Measurements from ENCODE around the gene ATG10.
"Not testable (repeated sequence)": the region's sequence is repeated elsewhere in the genome, so short reads cannot be mapped to it uniquely, and the experiment has no call there.

The ATG10 gene

DNA sequence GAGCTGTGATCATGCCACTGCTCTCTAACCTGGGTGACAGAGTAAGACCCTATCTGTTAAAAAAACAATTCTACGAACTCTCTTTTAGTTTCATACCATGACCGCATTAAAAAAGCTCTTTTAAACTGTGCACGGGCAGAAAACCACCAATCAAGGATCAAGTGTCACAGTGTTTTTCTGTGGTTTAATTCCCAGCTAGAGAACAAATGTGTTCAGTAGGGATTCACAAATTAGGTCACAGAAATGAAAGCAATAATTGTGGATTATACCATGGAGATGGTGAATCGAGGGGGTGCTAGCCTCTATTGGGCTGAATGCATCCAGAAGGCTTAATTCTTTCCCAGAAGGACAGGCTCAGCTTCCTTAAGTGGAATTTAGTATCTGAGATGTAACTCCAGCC, 79.1 kb downstream of the ATG10 start:
- WGBS, 2 experiments (ENCODE audit: insufficient coverage in 2 of 2) = 90 to 97% methylated on average over 3 to 4 of the region's 4 CpGs
- no peak overlapping the region for H3K4me3 ChIP-seq (ENCODE audit: extremely low read depth, insufficient read depth, low read length, poor library complexity, severe bottlenecking)
- no peaks in the 10 kb centered on the region for H3K9me3 ChIP-seq (ENCODE audit: control insufficient read depth, low read length)
- no peaks in the 10 kb centered on the region for H3K36me3 ChIP-seq (ENCODE audit: control insufficient read depth, insufficient read depth, low read length)
- H3K4me1 ChIP-seq (ENCODE audit: control insufficient read depth, insufficient read depth, low read length, poor library complexity, severe bottlenecking) = no peaks in the 10 kb centered on the region
- no peak overlapping the region for H3K27ac ChIP-seq (ENCODE audit: low read depth, low read length, severe bottlenecking)

DNA sequence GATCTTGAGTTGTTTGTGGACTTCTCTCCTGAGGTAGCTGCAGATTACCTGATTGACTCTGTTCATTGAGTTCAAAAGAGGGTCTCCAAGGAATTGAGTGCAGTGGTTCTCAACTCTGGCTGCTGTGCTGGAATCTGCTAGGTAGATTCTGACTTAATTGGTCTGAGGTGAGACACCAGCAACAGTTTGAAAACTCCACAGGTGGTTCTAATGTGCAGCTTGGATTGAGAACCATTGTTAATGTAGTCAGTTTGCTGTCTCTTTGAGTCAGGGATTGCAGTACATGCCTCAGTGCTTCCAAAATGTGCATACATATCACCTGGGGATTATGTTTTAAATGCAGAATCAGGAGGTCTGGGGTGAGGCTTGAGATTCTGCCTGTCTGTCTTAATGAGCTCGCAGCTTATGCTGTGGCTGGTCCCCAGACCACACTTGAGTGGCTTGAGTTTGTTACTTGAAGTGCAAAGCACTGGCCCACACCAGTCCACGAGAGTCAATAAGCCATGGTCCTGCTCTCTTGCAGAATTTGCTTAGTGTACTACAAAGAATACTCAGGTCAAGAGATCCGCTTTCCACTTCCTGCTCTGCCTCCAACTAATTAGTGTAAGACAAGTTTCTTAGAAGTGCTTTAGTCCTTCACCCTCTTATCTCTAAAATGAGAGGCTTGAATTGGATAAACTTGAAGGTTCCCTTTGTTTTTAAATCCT, 82.3 kb downstream of the ATG10 start:
- Histone ChIP-seq H3K27ac (ENCODE audit: low read depth, low read length, severe bottlenecking) (peak overlapping the region; percentile 8), H3K9me3 (ENCODE audit: control insufficient read depth, low read length) (no peaks in the 10 kb centered on the region), H3K36me3 (ENCODE audit: control insufficient read depth, insufficient read depth, low read length) (no peaks in the 10 kb centered on the region), H3K4me1 (ENCODE audit: control insufficient read depth, insufficient read depth, low read length, poor library complexity, severe bottlenecking) (no peaks in the 10 kb centered on the region), H3K4me3 (ENCODE audit: extremely low read depth, insufficient read depth, low read length, poor library complexity, severe bottlenecking) (no peak overlapping the region)
- 93 to 100% methylated on average over 2 to 3 of the region's 3 CpGs for WGBS, 2 experiments (ENCODE audit: insufficient coverage in 2 of 2)

DNA sequence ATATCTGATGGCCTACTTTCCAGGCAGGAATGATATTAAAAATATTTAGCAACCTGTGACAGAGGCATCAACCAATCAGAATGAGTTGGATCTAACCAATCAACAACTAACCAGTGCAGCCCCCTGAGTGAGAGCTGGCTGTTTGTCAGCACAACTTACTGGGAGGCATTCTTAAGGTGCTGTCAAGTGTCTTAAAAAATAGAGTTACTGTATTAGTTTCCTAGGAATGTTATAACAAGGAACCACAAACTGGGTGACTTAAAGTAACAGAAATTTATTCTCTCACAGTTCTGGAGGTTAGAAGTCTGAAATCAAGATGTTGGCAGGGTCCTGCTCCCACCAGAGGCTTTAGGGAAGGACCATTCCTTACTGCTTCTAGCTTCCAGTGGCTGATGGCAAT, 85.2 kb downstream of the ATG10 start:
- Histone ChIP-seq H3K4me1 (ENCODE audit: control insufficient read depth, insufficient read depth, low read length, poor library complexity, severe bottlenecking) (no peaks in the 10 kb centered on the region), H3K36me3 (ENCODE audit: control insufficient read depth, insufficient read depth, low read length) (no peaks in the 10 kb centered on the region), H3K9me3 (ENCODE audit: control insufficient read depth, low read length) (no peaks in the 10 kb centered on the region), H3K27ac (ENCODE audit: low read depth, low read length, severe bottlenecking) (no peak overlapping the region), H3K4me3 (ENCODE audit: extremely low read depth, insufficient read depth, low read length, poor library complexity, severe bottlenecking) (no peak overlapping the region)

DNA sequence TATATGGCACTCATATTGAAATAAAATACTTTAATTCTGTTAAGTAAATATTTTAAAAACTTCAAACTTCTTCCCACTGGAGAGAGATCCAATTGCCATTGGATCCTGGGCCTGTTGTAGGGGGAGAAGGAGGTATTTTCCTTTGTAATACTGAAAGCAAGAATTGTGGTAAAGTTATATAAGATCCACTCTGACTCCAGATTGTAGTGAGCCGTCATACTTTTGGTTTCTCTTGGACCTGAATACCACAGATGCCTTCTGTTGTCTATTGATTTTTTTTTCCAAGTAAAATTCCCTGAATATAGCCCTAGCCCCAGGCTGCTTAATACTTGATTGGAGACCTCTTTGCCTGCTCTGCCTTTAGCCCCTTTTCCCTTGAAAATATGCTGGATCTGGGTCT, 86.9 kb downstream of the ATG10 start:
- Histone ChIP-seq H3K36me3 (ENCODE audit: control insufficient read depth, insufficient read depth, low read length) (no peaks in the 10 kb centered on the region), H3K4me1 (ENCODE audit: control insufficient read depth, insufficient read depth, low read length, poor library complexity, severe bottlenecking) (no peaks in the 10 kb centered on the region), H3K9me3 (ENCODE audit: control insufficient read depth, low read length) (no peaks in the 10 kb centered on the region), H3K27ac (ENCODE audit: low read depth, low read length, severe bottlenecking) (no peak overlapping the region), H3K4me3 (ENCODE audit: extremely low read depth, insufficient read depth, low read length, poor library complexity, severe bottlenecking) (no peak overlapping the region)
- no CpG with 5 or more reads among the region's 1 CpG for WGBS, 2 experiments (ENCODE audit: insufficient coverage in 2 of 2)

DNA sequence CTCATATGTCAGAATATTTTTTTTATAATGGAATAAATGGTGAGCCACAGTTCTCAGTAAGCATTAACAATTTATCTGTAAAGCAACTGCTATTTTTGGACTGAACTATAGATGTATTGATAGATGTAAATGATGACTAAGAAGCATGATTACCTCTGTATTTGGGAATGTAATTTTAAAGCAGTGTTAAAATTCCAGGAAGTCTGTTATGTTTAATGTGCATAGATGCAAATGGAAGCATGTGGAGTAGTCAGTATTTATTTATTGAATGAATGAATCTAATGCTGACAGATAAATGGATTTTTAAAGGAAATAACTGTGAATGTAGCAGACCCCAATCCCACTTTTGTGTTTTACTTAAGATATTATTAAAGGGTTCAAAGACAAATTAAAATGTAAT, 95.0 kb downstream of the ATG10 start:
- Histone ChIP-seq H3K4me1 (ENCODE audit: control insufficient read depth, insufficient read depth, low read length, poor library complexity, severe bottlenecking) (no peaks in the 10 kb centered on the region), H3K9me3 (ENCODE audit: control insufficient read depth, low read length) (no peaks in the 10 kb centered on the region), H3K4me3 (ENCODE audit: extremely low read depth, insufficient read depth, low read length, poor library complexity, severe bottlenecking) (no peak overlapping the region), H3K36me3 (ENCODE audit: control insufficient read depth, insufficient read depth, low read length) (no peaks in the 10 kb centered on the region), H3K27ac (ENCODE audit: low read depth, low read length, severe bottlenecking) (no peak overlapping the region)

DNA sequence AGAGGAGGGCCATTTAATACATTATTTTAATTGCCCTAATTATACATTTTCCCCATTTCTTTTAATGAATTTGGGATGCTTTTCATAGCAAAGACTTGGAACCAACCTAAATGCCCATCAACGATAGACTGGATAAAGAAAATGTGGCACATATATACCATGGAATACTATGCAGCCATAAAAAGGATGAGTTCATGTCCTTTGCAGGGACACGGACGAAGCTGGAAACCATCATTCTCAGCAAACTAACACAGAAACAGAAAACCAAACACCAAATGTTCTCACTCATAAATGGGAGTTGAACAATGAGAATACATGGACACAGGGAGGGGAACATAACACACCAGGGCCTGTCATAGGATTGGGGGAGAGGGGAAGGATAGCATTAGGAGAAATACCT, 96.2 kb downstream of the ATG10 start:
- H3K4me3 ChIP-seq (ENCODE audit: extremely low read depth, insufficient read depth, low read length, poor library complexity, severe bottlenecking); H3K27ac ChIP-seq (ENCODE audit: low read depth, low read length, severe bottlenecking); H3K36me3 ChIP-seq (ENCODE audit: control insufficient read depth, insufficient read depth, low read length); H3K4me1 ChIP-seq (ENCODE audit: control insufficient read depth, insufficient read depth, low read length, poor library complexity, severe bottlenecking); H3K9me3 ChIP-seq (ENCODE audit: control insufficient read depth, low read length): not testable (repeated sequence)
- WGBS, 2 experiments (ENCODE audit: insufficient coverage in 2 of 2) = no CpG with 5 or more reads among the region's 3 CpGs

DNA sequence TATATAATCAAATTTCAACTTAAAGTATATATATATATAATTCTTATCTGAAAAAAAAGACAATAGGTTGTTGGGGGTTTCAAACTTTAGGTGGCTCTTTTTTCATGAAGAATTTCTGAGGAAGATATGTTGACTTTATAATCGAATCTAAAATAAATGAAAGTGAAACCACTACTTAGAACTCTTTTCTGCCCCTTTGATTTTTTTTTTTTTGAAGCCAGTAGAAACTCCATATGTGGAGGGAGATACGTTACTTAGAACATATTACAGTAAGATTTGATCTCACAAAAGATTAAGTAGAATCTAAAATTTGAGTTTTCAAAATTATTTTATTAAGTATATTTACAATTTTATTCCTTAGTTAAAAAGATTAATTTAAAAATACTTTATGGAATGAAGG, 96.9 kb downstream of the ATG10 start:
- Histone ChIP-seq H3K9me3 (ENCODE audit: control insufficient read depth, low read length) (no peaks in the 10 kb centered on the region), H3K36me3 (ENCODE audit: control insufficient read depth, insufficient read depth, low read length) (no peaks in the 10 kb centered on the region), H3K27ac (ENCODE audit: low read depth, low read length, severe bottlenecking) (no peak overlapping the region), H3K4me1 (ENCODE audit: control insufficient read depth, insufficient read depth, low read length, poor library complexity, severe bottlenecking) (no peaks in the 10 kb centered on the region), H3K4me3 (ENCODE audit: extremely low read depth, insufficient read depth, low read length, poor library complexity, severe bottlenecking) (no peak overlapping the region)
- no CpG with 5 or more reads among the region's 2 CpGs for WGBS, 2 experiments (ENCODE audit: insufficient coverage in 2 of 2)

DNA sequence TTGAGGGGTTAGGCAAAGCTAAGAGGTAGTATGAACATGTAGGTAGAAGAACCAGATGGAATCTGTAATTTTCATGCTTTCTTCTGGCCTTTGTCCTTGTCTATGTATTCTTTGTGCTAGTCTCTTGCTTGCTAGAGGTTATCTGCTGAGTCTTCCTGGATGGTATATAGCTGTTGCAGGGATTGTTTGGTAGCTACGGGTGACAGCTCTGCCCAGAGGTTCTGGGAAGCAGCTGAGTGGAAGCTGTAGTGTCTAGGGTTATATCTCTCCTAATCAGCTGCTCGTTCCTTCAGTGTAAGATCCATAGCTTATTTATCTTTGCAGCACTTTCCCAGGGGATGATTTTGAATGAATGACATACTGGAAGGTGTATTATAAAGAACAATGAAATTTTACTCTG, 100.3 kb downstream of the ATG10 start:
- H3K4me1 ChIP-seq (ENCODE audit: control insufficient read depth, insufficient read depth, low read length, poor library complexity, severe bottlenecking) = no peaks in the 10 kb centered on the region
- WGBS, 2 experiments (ENCODE audit: insufficient coverage in 2 of 2) = 67 to 100% methylated on average over 1 of the region's 2 CpGs
- H3K36me3 ChIP-seq (ENCODE audit: control insufficient read depth, insufficient read depth, low read length) = no peaks in the 10 kb centered on the region
- H3K9me3 ChIP-seq (ENCODE audit: control insufficient read depth, low read length) = no peaks in the 10 kb centered on the region
- no peak overlapping the region for H3K4me3 ChIP-seq (ENCODE audit: extremely low read depth, insufficient read depth, low read length, poor library complexity, severe bottlenecking)
- H3K27ac ChIP-seq (ENCODE audit: low read depth, low read length, severe bottlenecking) = no peak overlapping the region

DNA sequence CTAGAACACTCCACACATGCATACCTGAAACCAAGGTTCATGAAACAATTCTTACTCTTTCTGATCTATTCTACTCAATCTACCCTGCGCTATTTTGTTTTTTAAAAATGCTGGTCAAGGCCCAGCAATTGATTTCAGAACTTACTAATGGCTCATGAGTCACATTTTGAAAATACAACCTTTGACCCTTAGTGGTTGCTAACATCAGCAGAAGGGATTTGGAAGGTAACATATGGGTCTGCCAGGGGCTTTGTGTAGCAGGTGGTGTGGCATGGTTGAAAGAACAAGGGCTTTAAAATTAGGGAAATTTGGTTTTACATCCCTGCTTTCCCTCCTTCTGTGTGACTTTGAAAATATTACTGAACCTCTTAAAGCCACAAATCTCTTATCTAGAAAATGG, 101.4 kb downstream of the ATG10 start:
- H3K27ac ChIP-seq (ENCODE audit: low read depth, low read length, severe bottlenecking) = no peak overlapping the region
- H3K4me1 ChIP-seq (ENCODE audit: control insufficient read depth, insufficient read depth, low read length, poor library complexity, severe bottlenecking) = no peaks in the 10 kb centered on the region
- H3K4me3 ChIP-seq (ENCODE audit: extremely low read depth, insufficient read depth, low read length, poor library complexity, severe bottlenecking) = no peak overlapping the region
- WGBS, 2 experiments (ENCODE audit: insufficient coverage in 2 of 2) = 100% methylated on average over 1 of the region's 1 CpG
- no peaks in the 10 kb centered on the region for H3K36me3 ChIP-seq (ENCODE audit: control insufficient read depth, insufficient read depth, low read length)
- no peaks in the 10 kb centered on the region for H3K9me3 ChIP-seq (ENCODE audit: control insufficient read depth, low read length)

DNA sequence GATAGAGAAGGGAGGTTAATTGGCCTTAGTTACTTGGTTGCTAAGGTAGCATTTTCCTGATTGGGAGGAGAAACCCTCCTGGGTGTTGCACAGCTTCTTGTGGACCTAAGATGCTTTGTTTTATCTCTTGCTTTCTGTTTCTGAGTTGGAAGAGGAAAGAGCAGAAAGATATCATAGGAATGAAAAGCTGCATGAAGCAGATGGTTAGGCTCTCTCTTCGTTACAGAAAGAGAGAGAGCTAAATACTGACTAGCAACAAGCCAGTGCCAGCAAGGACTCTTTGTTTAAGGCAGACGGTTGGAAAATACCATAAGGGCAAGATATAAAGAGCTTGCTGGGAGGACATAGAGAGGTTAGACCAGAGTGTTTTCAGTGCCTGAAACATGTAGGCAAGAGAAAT, 103.1 kb downstream of the ATG10 start:
- 68 to 81% methylated on average over 2 of the region's 2 CpGs for WGBS, 2 experiments (ENCODE audit: insufficient coverage in 2 of 2)
- no peaks in the 10 kb centered on the region for H3K9me3 ChIP-seq (ENCODE audit: control insufficient read depth, low read length)
- H3K4me3 ChIP-seq (ENCODE audit: extremely low read depth, insufficient read depth, low read length, poor library complexity, severe bottlenecking) = no peak overlapping the region
- no peaks in the 10 kb centered on the region for H3K36me3 ChIP-seq (ENCODE audit: control insufficient read depth, insufficient read depth, low read length)
- H3K4me1 ChIP-seq (ENCODE audit: control insufficient read depth, insufficient read depth, low read length, poor library complexity, severe bottlenecking) = no peaks in the 10 kb centered on the region
- H3K27ac ChIP-seq (ENCODE audit: low read depth, low read length, severe bottlenecking) = no peak overlapping the region

DNA sequence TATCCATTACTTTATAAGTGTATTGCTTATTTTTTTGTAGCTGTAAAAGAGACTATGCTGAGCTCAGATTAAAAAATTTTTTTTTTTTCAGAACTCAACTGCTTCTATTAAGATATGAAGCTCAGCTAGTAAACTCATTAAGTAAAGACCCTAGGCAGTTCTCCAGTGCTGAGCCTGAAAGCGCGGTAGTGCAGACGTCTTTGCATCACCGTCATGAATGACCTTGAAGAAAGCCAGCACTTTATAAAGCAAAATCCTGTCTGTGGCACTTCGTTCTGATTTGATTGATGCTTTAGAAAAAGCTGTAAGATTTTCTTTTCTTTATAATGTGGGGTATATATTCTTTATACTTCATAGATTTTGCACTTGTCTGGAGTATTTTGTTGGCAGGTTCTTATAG, 105.7 kb downstream of the ATG10 start:
- no peak overlapping the region for H3K27ac ChIP-seq (ENCODE audit: low read depth, low read length, severe bottlenecking)
- WGBS, 2 experiments (ENCODE audit: insufficient coverage in 2 of 2) = 94 to 100% methylated on average over 4 of the region's 5 CpGs
- no peaks in the 10 kb centered on the region for H3K36me3 ChIP-seq (ENCODE audit: control insufficient read depth, insufficient read depth, low read length)
- no peaks in the 10 kb centered on the region for H3K4me1 ChIP-seq (ENCODE audit: control insufficient read depth, insufficient read depth, low read length, poor library complexity, severe bottlenecking)
- no peak overlapping the region for H3K4me3 ChIP-seq (ENCODE audit: extremely low read depth, insufficient read depth, low read length, poor library complexity, severe bottlenecking)
- no peaks in the 10 kb centered on the region for H3K9me3 ChIP-seq (ENCODE audit: control insufficient read depth, low read length)
